IMR-90 (cell line): ENCODE measurements around the gene DDX59. TPM values are rescaled to one million over a fixed set of nuclear protein-coding genes. Genes with fewer than 3 reads are reported as not detected.

Experiments
- ATAC-seq: fragments of 200-7000 bp; cut with Tn5 transposase; 2 replicates; pipeline ENCODE4 v1.9.1; 2020; ENCODE audit warnings: low read depth, mild to moderate bottlenecking, moderate library complexity
- BruUV-seq: library from RNA; stranded (reverse); fragments of 400-500 nt; replicated peaks from 2 replicates; lab custom pipeline; 2021; lab: Mats Ljungman, UMichigan
- CTCF ChIA-PET: fragments of 300-600 bp; formaldehyde crosslinking; extraction: SDS; loops from one replicate; lab custom pipeline; 2021; ENCODE audit warnings: antibody characterized with exemption; lab: Yijun Ruan, JAX
- POLR2A ChIA-PET: fragments of 300-600 bp; sonication (Branson Sonifier 250); formaldehyde crosslinking; loops from one replicate; lab custom pipeline; 2022; ENCODE audit warnings: antibody characterized with exemption; ENCODE audit not compliant: unreplicated experiment; lab: Charles Lee
- DNase-seq: peaks from one replicate; pipeline ENCODE4 v3.0.0; 2013
- H2AFZ ChIP-seq: replicated peaks from 2 replicates; pipeline ENCODE3; 2013; ENCODE audit warnings: low read length, mild to moderate bottlenecking; ENCODE audit not compliant: poor library complexity
- H2AK5ac ChIP-seq: 2 replicates; pipeline ENCODE4 v1.6.1; 2013; ENCODE audit warnings: low read depth, low read length, inconsistent platforms
- H2AK9ac ChIP-seq: replicated peaks from 2 replicates; pipeline ENCODE3; 2013; ENCODE audit warnings: mild to moderate bottlenecking, low read depth, low read length, moderate library complexity; ENCODE audit not compliant: poor library complexity
- H2BK120ac ChIP-seq: 2 replicates; pipeline ENCODE4 v1.6.1; 2013; ENCODE audit warnings: low read depth, low read length, inconsistent platforms
- H2BK15ac ChIP-seq: 3 replicates; pipeline ENCODE4 v1.6.1; 2013; ENCODE audit warnings: low read depth, low read length, inconsistent platforms
- H2BK20ac ChIP-seq: 2 replicates; pipeline ENCODE4 v1.6.1; 2013; ENCODE audit warnings: low read depth, mild to moderate bottlenecking, inconsistent platforms, low read length, moderate library complexity
- H2BK5ac ChIP-seq: 2 replicates; pipeline ENCODE4 v1.6.1; 2013; ENCODE audit warnings: mild to moderate bottlenecking, low read depth, low read length, inconsistent platforms; ENCODE audit not compliant: poor library complexity, severe bottlenecking
- H3K14ac ChIP-seq: replicated peaks from 2 replicates; pipeline ENCODE4 v1.6.1; 2013; ENCODE audit warnings: low read depth, low read length, inconsistent platforms
- H3K18ac ChIP-seq: 2 replicates; pipeline ENCODE4 v1.6.1; 2013; ENCODE audit warnings: low read depth, low read length, control low read depth
- H3K23ac ChIP-seq: 2 replicates; pipeline ENCODE4 v1.6.1; 2013; ENCODE audit warnings: low read depth, low read length, inconsistent platforms
- H3K27ac ChIP-seq: 2 replicates; pipeline ENCODE4 v1.5.1; 2013; ENCODE audit warnings: mild to moderate bottlenecking, control low read depth, low read length; ENCODE audit not compliant: insufficient read depth
- H3K27me3 ChIP-seq: 2 replicates; pipeline ENCODE4 v1.6.1; 2013; ENCODE audit warnings: low read length; ENCODE audit not compliant: control insufficient read depth, insufficient read depth
- H3K36me3 ChIP-seq: 2 replicates; pipeline ENCODE4 v1.6.1; 2013; ENCODE audit warnings: low read length, mixed read lengths; ENCODE audit not compliant: control insufficient read depth, insufficient read depth
- H3K4ac ChIP-seq: 2 replicates; pipeline ENCODE4 v1.6.1; 2013; ENCODE audit warnings: low read depth, low read length, inconsistent platforms
- H3K4me1 ChIP-seq: 2 replicates; pipeline ENCODE4 v1.6.1; 2013; ENCODE audit warnings: low read length, mixed read lengths; ENCODE audit not compliant: control insufficient read depth, insufficient read depth
- H3K4me2 ChIP-seq: 2 replicates; pipeline ENCODE4 v1.6.1; 2013; ENCODE audit warnings: low read depth, mild to moderate bottlenecking, control low read depth, low read length, moderate library complexity
- H3K4me3 ChIP-seq: 2 replicates; pipeline ENCODE4 v1.5.1; 2013; ENCODE audit warnings: low read depth, mild to moderate bottlenecking, control low read depth, low read length, moderate library complexity; ENCODE audit not compliant: insufficient read depth
- H3K56ac ChIP-seq: 2 replicates; pipeline ENCODE4 v1.6.1; 2013; ENCODE audit warnings: low read length, inconsistent platforms; ENCODE audit not compliant: insufficient read depth; ENCODE audit errors: extremely low read depth
- H3K79me1 ChIP-seq, 2 experiments: 2 replicates each; pipeline ENCODE4 v1.6.1; 2013; ENCODE audit warnings: low read length in 2 of 2, inconsistent platforms in 1 of 2, low read depth in 1 of 2
- H3K9ac ChIP-seq: 2 replicates; pipeline ENCODE4 v1.6.1; 2013; ENCODE audit warnings: low read depth, low read length, control low read depth
- H3K9me1 ChIP-seq: 2 replicates; pipeline ENCODE4 v1.6.1; 2013; ENCODE audit warnings: low read length, inconsistent platforms; ENCODE audit not compliant: insufficient read depth
- H3K9me3 ChIP-seq: 2 replicates; pipeline ENCODE4 v1.6.1; 2013; ENCODE audit warnings: low read length; ENCODE audit not compliant: control insufficient read depth, insufficient read depth
- H4K20me1 ChIP-seq: 2 replicates; pipeline ENCODE4 v1.6.1; 2013; ENCODE audit warnings: low read length, inconsistent platforms; ENCODE audit not compliant: insufficient read depth
- H4K5ac ChIP-seq: 2 replicates; pipeline ENCODE4 v1.6.1; 2013; ENCODE audit warnings: mild to moderate bottlenecking, low read depth, low read length, control low read depth
- H4K8ac ChIP-seq, 2 experiments: 2 replicates each; pipeline ENCODE4 v1.6.1; 2013; ENCODE audit warnings: low read depth in 2 of 2, low read length in 2 of 2, control low read depth in 1 of 2, inconsistent platforms in 1 of 2
- H4K91ac ChIP-seq: 2 replicates; pipeline ENCODE4 v1.6.1; 2013; ENCODE audit warnings: low read depth, low read length, inconsistent platforms; ENCODE audit not compliant: insufficient read depth
- BHLHE40 ChIP-seq: fragments of 150-350 bp; IDR thresholded peaks from 2 replicates; pipeline ENCODE4 v1.6.1; 2016; ENCODE audit warnings: mild to moderate bottlenecking, low read depth, low read length
- CEBPB ChIP-seq: IDR thresholded peaks from 2 replicates; pipeline ENCODE4 v1.6.1; 2012; ENCODE audit warnings: low read depth, low read length, improper control_type of control experiment
- CHD1 ChIP-seq: IDR thresholded peaks from 2 replicates; pipeline ENCODE4 v1.6.1; 2012; ENCODE audit warnings: low read depth, low read length, improper control_type of control experiment
- FOS ChIP-seq: fragments of 150-350 bp; IDR thresholded peaks from 2 replicates; pipeline ENCODE4 v1.6.1; 2016; ENCODE audit warnings: low read depth, low read length
- MAZ ChIP-seq: IDR thresholded peaks from 2 replicates; pipeline ENCODE4 v1.6.1; 2012; ENCODE audit warnings: low read depth, mild to moderate bottlenecking, low read length, improper control_type of control experiment, moderate library complexity, borderline replicate concordance
- MXI1 ChIP-seq: IDR thresholded peaks from 2 replicates; pipeline ENCODE4 v1.6.1; 2012; ENCODE audit warnings: low read depth, mild to moderate bottlenecking, low read length, moderate library complexity, borderline replicate concordance
- NFE2L2 ChIP-seq: fragments of 150-350 bp; IDR thresholded peaks from 2 replicates; pipeline ENCODE4 v1.6.1; 2016; ENCODE audit warnings: low read depth, mild to moderate bottlenecking, low read length
- POLR2A ChIP-seq: IDR thresholded peaks from 2 replicates; pipeline ENCODE4 v1.6.1; 2012; ENCODE audit warnings: mild to moderate bottlenecking, low read depth, low read length
- RAD21 ChIP-seq: IDR thresholded peaks from 2 replicates; pipeline ENCODE4 v1.6.1; 2012; ENCODE audit warnings: low read length, improper control_type of control experiment
- RCOR1 ChIP-seq: IDR thresholded peaks from 2 replicates; pipeline ENCODE4 v1.6.1; 2012; ENCODE audit warnings: mild to moderate bottlenecking, low read length, improper control_type of control experiment; ENCODE audit not compliant: insufficient replicate concordance
- RFX5 ChIP-seq: IDR thresholded peaks from 2 replicates; pipeline ENCODE4 v1.8.0; 2012; ENCODE audit warnings: low read depth, mild to moderate bottlenecking, low read length, moderate library complexity
- SMC3 ChIP-seq: fragments of 150-350 bp; IDR thresholded peaks from 2 replicates; pipeline ENCODE4 v1.6.1; 2016; ENCODE audit warnings: low read depth, mild to moderate bottlenecking, antibody characterized with exemption, low read length, moderate library complexity
- USF2 ChIP-seq: fragments of 150-350 bp; IDR thresholded peaks from 2 replicates; pipeline ENCODE4 v1.6.1; 2017; ENCODE audit warnings: mild to moderate bottlenecking, antibody characterized with exemption, low read length, low read depth
- WGBS, 2 experiments: methylation state at CpG; one replicate each; pipeline versions ENCODE4 v1.1.5 to v1.1.7; 2013; ENCODE audit warnings: missing lambda C conversion rate in 2 of 2; ENCODE audit not compliant: insufficient read length in 1 of 2; ENCODE audit errors: extremely low coverage in 2 of 2; 5-methylcytosine and 5-hydroxymethylcytosine counted together
- dilution Hi-C: fragments of 300-500 bp; cut with HindIII; formaldehyde crosslinking; loops from one replicate; pipeline ENCODE4 v1.14.3; 2018; ENCODE audit warnings: low sequenced_read_pairs; ENCODE audit not compliant: unreplicated experiment
- in situ Hi-C: fragments of 300-500 bp; cut with MboI; formaldehyde crosslinking; loops from 3 replicates; pipeline ENCODE4 v1.14.3; 2019; ENCODE audit warnings: low sequenced_read_pairs, inconsistent platforms, mixed read lengths
- intact Hi-C: fragments of 100-400 bp; cut with micrococcal nuclease; formaldehyde crosslinking; loops from 2 replicates; pipeline ENCODE4 v1.10.0; 2022
- polyA plus RNA-seq, 3 experiments: library from polyadenylated mRNA; depleted of rRNA; stranded (reverse); fragments of >200 nt; gene quantifications; 2 replicates each; pipeline ENCODE4 v1.2.3, GENCODE V29; 2012; ENCODE audit warnings: low replicate concordance in 1 of 3
- total RNA-seq: library from RNA; depleted of rRNA; stranded (reverse); fragments of >200 nt; gene quantifications from 2 replicates; pipeline ENCODE4 v1.2.3, GENCODE V29; 2012
- TF ChIP-seq, protein P1 (sequence below): conservative IDR thresholded peaks from 2 replicates; pipeline ENCODE4 v1.5.1; 2012; ENCODE audit warnings: mild to moderate bottlenecking, low read depth, low read length, improper control_type of control experiment
- TF ChIP-seq, protein P2 (sequence below): fragments of 150-350 bp; IDR thresholded peaks from 2 replicates; pipeline ENCODE4 v1.6.1; 2016; ENCODE audit warnings: low read depth, mild to moderate bottlenecking, low read length, moderate library complexity, borderline replicate concordance

Gene DDX59
- total and polyA plus RNA-seq, 2 of the 4 experiments (the other 2 are of a cell fraction) = 8.6 to 9.1 TPM

GRCh38 chr1:200692316-200692715, 22.6 kb upstream of the DDX59 start:
- DNase-seq (no peak), ATAC-seq (no peak)
- Histone ChIP-seq H3K18ac (no peak overlapping the region), H3K4me1 (no peaks in the 10 kb centered on the region), H2AFZ (no peak overlapping the region), H4K91ac (no peak overlapping the region), H3K9me1 (no peaks in the 10 kb centered on the region), H4K8ac (no peak overlapping the region), H3K9ac (no peak overlapping the region), H4K20me1 (no peaks in the 10 kb centered on the region), H2AK9ac (no peak overlapping the region), H2BK5ac (no peak overlapping the region), H2BK20ac (no peak overlapping the region), H3K4me2 (no peak overlapping the region), H3K4ac (no peak overlapping the region), H3K36me3 (no peaks in the 10 kb centered on the region), H3K27ac (no peak overlapping the region), H3K27me3 (no peaks in the 10 kb centered on the region), H3K23ac (no peak overlapping the region), H3K14ac (no peak overlapping the region), H2BK120ac (no peak overlapping the region), H3K9me3 (no peaks in the 10 kb centered on the region), H3K4me3 (no peak overlapping the region), H2AK5ac (no peak overlapping the region), H4K5ac (no peak overlapping the region), H3K56ac (no peak overlapping the region), H2BK15ac (no peak overlapping the region), H3K79me1 (no peaks in the 10 kb centered on the region)
- in situ Hi-C loops (no loop called here), dilution Hi-C loops (no loop called here), intact Hi-C loops (no loop called here)
- WGBS, 2 experiments = no CpG with 5 or more reads among the region's 1 CpG
- no TSS peak for BruUV-seq
- no peak for TF ChIP-seq SMC3
- no peak for TF ChIP-seq NFE2L2
- TF ChIP-seq RAD21 = no peak
- TF ChIP-seq, protein P1, sequence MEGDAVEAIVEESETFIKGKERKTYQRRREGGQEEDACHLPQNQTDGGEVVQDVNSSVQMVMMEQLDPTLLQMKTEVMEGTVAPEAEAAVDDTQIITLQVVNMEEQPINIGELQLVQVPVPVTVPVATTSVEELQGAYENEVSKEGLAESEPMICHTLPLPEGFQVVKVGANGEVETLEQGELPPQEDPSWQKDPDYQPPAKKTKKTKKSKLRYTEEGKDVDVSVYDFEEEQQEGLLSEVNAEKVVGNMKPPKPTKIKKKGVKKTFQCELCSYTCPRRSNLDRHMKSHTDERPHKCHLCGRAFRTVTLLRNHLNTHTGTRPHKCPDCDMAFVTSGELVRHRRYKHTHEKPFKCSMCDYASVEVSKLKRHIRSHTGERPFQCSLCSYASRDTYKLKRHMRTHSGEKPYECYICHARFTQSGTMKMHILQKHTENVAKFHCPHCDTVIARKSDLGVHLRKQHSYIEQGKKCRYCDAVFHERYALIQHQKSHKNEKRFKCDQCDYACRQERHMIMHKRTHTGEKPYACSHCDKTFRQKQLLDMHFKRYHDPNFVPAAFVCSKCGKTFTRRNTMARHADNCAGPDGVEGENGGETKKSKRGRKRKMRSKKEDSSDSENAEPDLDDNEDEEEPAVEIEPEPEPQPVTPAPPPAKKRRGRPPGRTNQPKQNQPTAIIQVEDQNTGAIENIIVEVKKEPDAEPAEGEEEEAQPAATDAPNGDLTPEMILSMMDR = no peak
- TF ChIP-seq, protein P2, sequence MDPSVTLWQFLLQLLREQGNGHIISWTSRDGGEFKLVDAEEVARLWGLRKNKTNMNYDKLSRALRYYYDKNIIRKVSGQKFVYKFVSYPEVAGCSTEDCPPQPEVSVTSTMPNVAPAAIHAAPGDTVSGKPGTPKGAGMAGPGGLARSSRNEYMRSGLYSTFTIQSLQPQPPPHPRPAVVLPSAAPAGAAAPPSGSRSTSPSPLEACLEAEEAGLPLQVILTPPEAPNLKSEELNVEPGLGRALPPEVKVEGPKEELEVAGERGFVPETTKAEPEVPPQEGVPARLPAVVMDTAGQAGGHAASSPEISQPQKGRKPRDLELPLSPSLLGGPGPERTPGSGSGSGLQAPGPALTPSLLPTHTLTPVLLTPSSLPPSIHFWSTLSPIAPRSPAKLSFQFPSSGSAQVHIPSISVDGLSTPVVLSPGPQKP = no peak
- no peak for TF ChIP-seq POLR2A
- no peak for TF ChIP-seq FOS
- no peak for TF ChIP-seq CEBPB
- TF ChIP-seq RFX5 = no peak
- no peak for TF ChIP-seq RCOR1
- no peak for TF ChIP-seq MAZ
- no peak for TF ChIP-seq MXI1
- no peak for TF ChIP-seq USF2
- no peak for TF ChIP-seq CHD1
- TF ChIP-seq BHLHE40 = no peak
- CTCF ChIA-PET = interaction anchor here (1.1 kb wide), 1 partner anchor 67 kb away, joined by 5 read pairs; no protein-coding TSS in a partner anchor
- POLR2A ChIA-PET = no interaction called here
